HG03103 (cell line): ENCODE measurements around the gene UBXN10.

Source experiments
- ATAC-seq: cut with Tn5 transposase; IDR thresholded peaks from one replicate; pipeline ENCODE4 v1.9.1; 2021; ENCODE audit warnings: low read depth; ENCODE audit not compliant: unreplicated experiment

UBXN10 gene

GRCh38 chr1:20233394-20233793, 47.5 kb downstream of the UBXN10 start:
- no peak for ATAC-seq

GRCh38 chr1:20233866-20234265, 48.0 kb downstream of the UBXN10 start:
- ATAC-seq, result no peak

- ATAC-seq, result no peak
Measured at GRCh38 chr1:20234788-20235535, 49.1 kb downstream of the UBXN10 start.

GRCh38 chr1:20237646-20238045, 51.8 kb downstream of the UBXN10 start:
- no peak for ATAC-seq

- no peak for ATAC-seq
Measured at GRCh38 chr1:20240012-20240411, 54.1 kb downstream of the UBXN10 start.

GRCh38 chr1:20242890-20243479, 57.1 kb downstream of the UBXN10 start:
- no peak for ATAC-seq
